ENCODE data around the gene SLFN5. TPM values are rescaled to one million over a fixed set of nuclear protein-coding genes. Genes with fewer than 3 reads are reported as not detected.
"Not testable (repeated sequence)": the region's sequence is repeated elsewhere in the genome, so short reads cannot be mapped to it uniquely, and the experiment has no call there.

The SLFN5 gene
- polyA plus RNA-seq, 1 of the 3 experiments (the other 2 are of a cell fraction), result 1.4 TPM

- POLR2A ChIA-PET, result no interaction called here
- peaks cover 0 to 34% of the 10 kb centered on the region in 2 experiments for H3K36me3 ChIP-seq (replicated peaks in 1 of 2; ENCODE audit: control insufficient read depth in 1 of 2, insufficient read depth in 2 of 2, low read length in 1 of 2)
- 69% methylated on average over 4 of the region's 5 CpGs for WGBS (ENCODE audit: low lambda C conversion rate)
Observed at GRCh38 chr17:35265071-35265470, 22.2 kb downstream of the SLFN5 start.

GRCh38 chr17:35265566-35266141, 22.8 kb downstream of the SLFN5 start:
- H3K9me2 ChIP-seq, result no peaks in the 10 kb centered on the region
- ChIA-PET POLR2A (no interaction called here), CTCF (interaction anchor here (1.1 kb wide), 1 partner anchor 47 kb away, joined by 3 read pairs; no protein-coding TSS in a partner anchor)
- H4K20me1 ChIP-seq (ENCODE audit: insufficient read depth), result no peaks in the 10 kb centered on the region
- H3K79me2 ChIP-seq (ENCODE audit: insufficient read depth), result no peaks in the 10 kb centered on the region
- H3K36me3 ChIP-seq (replicated peaks in 1 of 2; ENCODE audit: control insufficient read depth in 1 of 2, insufficient read depth in 2 of 2, low read length in 1 of 2), result peaks cover 0 to 34% of the 10 kb centered on the region in 2 experiments
- TF ChIP-seq RAD21 (IDR thresholded peaks at IDR 0.05; ENCODE audit: low read length) (no peak), NRF1 (IDR thresholded peaks at IDR 0.05; ENCODE audit: low read depth, low read length) (no peak), NFIC (IDR thresholded peaks at IDR 0.05; ENCODE audit: borderline replicate concordance) (no peak)
- DNase-seq, result no peak
- WGBS (ENCODE audit: low lambda C conversion rate), result 63% methylated on average over 11 of the region's 11 CpGs
- H3K9me3 ChIP-seq, result no peaks in the 10 kb centered on the region
- no peak overlapping the region for H3K9ac ChIP-seq
- no peaks in the 10 kb centered on the region for H3K4me1 ChIP-seq (ENCODE audit: control insufficient read depth in 1 of 2, insufficient read depth in 2 of 2, low read depth in 1 of 2, low read length in 1 of 2)
- no peaks in the 10 kb centered on the region for H3K27me3 ChIP-seq (ENCODE audit: insufficient read depth)
- no peak overlapping the region for H3K27ac ChIP-seq (ENCODE audit: low read depth in 2 of 2, low read length in 1 of 2)
- H2AFZ ChIP-seq (ENCODE audit: low read depth), result no peak overlapping the region
- H3F3A ChIP-seq (replicated peaks; ENCODE audit: insufficient read depth), result no peaks in the 10 kb centered on the region
- H3K4me3 ChIP-seq (ENCODE audit: low read depth in 2 of 2, low read length in 1 of 2), result no peak overlapping the region
- no peak overlapping the region for H3K4me2 ChIP-seq

More at GRCh38 chr17:35265071-35265470, 22.2 kb downstream of the SLFN5 start:
- CTCF ChIA-PET, result no interaction called here
- Histone ChIP-seq H3F3A (replicated peaks; ENCODE audit: insufficient read depth) (no peaks in the 10 kb centered on the region), H3K79me2 (ENCODE audit: insufficient read depth) (no peaks in the 10 kb centered on the region), H4K20me1 (ENCODE audit: insufficient read depth) (0 out of 2 replicates have a peak, but pooled peaks cover 4% of the 10 kb centered on the region), H3K9ac (no peak overlapping the region), H3K9me3 (no peaks in the 10 kb centered on the region), H3K4me1 (ENCODE audit: control insufficient read depth in 1 of 2, insufficient read depth in 2 of 2, low read depth in 1 of 2, low read length in 1 of 2) (no peaks in the 10 kb centered on the region), H3K27me3 (ENCODE audit: insufficient read depth) (no peaks in the 10 kb centered on the region), H3K27ac (ENCODE audit: low read depth in 2 of 2, low read length in 1 of 2) (no peak overlapping the region), H3K4me3 (ENCODE audit: low read depth in 2 of 2, low read length in 1 of 2) (no peak overlapping the region), H2AFZ (ENCODE audit: low read depth) (no peak overlapping the region), H3K4me2 (no peak overlapping the region), H3K9me2 (no peaks in the 10 kb centered on the region)
- no peak for DNase-seq
- TF ChIP-seq ELF1 (IDR thresholded peaks at IDR 0.05) (no peak), NRF1 (IDR thresholded peaks at IDR 0.05; ENCODE audit: low read depth, low read length) (no peak), MEF2A (IDR thresholded peaks at IDR 0.05; ENCODE audit: borderline replicate concordance, low read depth) (no peak), NFIC (IDR thresholded peaks at IDR 0.05; ENCODE audit: borderline replicate concordance) (no peak), PBX3 (IDR thresholded peaks at IDR 0.05) (no peak), RCOR1 (IDR thresholded peaks at IDR 0.05; ENCODE audit: low read length) (no peak), GATA2 (CRISPR knock-in tag; IDR thresholded peaks at IDR 0.05) (no peak), FOXM1 (IDR thresholded peaks at IDR 0.05; ENCODE audit: low read depth) (no peak), TAF1 (IDR thresholded peaks at IDR 0.05; ENCODE audit: borderline replicate concordance, low read depth, low read length) (no peak), EZH2phosphoT487 (IDR thresholded peaks at IDR 0.05; ENCODE audit: borderline replicate concordance, low read depth) (no peak), FOSL2 (IDR thresholded peaks at IDR 0.05; ENCODE audit: borderline replicate concordance, low read depth) (no peak), GABPA (IDR thresholded peaks at IDR 0.05; ENCODE audit: low read depth) (no peak)

- H3K4me1 ChIP-seq (ENCODE audit: control insufficient read depth in 1 of 2, insufficient read depth in 2 of 2, low read depth in 1 of 2, low read length in 1 of 2); H3K9me2 ChIP-seq; H3K79me2 ChIP-seq (ENCODE audit: insufficient read depth); H2AFZ ChIP-seq (ENCODE audit: low read depth); H3K9me3 ChIP-seq; H3K4me3 ChIP-seq (ENCODE audit: low read depth in 2 of 2, low read length in 1 of 2); DNase-seq; H3K4me2 ChIP-seq; H3K27ac ChIP-seq (ENCODE audit: low read depth in 2 of 2, low read length in 1 of 2); H3K36me3 ChIP-seq (replicated peaks in 1 of 2; ENCODE audit: control insufficient read depth in 1 of 2, insufficient read depth in 2 of 2, low read length in 1 of 2); H3K9ac ChIP-seq; POLR2A ChIA-PET; H3F3A ChIP-seq (replicated peaks; ENCODE audit: insufficient read depth); H4K20me1 ChIP-seq (ENCODE audit: insufficient read depth): not testable (repeated sequence)
- peaks cover 14% of the 10 kb centered on the region; the same call in 1 of the 2 replicates for H3K27me3 ChIP-seq (ENCODE audit: insufficient read depth)
- WGBS (ENCODE audit: low lambda C conversion rate), result 17% methylated on average over 12 of the region's 13 CpGs
- CTCF ChIA-PET, result interaction anchor here (1.2 kb wide), 1 partner anchor 32 kb away, joined by 3 read pairs; no protein-coding TSS in a partner anchor
Observed at GRCh38 chr17:35274167-35275066, 31.5 kb downstream of the SLFN5 start.

GRCh38 chr17:35278454-35278853, 35.6 kb downstream of the SLFN5 start:
- CTCF ChIA-PET, result interaction anchor here (1.5 kb wide), 1 partner anchor 35 kb away, joined by 4 read pairs; no protein-coding TSS in a partner anchor
- H3K79me2 ChIP-seq (ENCODE audit: insufficient read depth); POLR2A ChIA-PET; H3K9me3 ChIP-seq; H3K27ac ChIP-seq (ENCODE audit: low read depth in 2 of 2, low read length in 1 of 2); H3K4me3 ChIP-seq (ENCODE audit: low read depth in 2 of 2, low read length in 1 of 2); DNase-seq; H3K9me2 ChIP-seq; H3K9ac ChIP-seq; H3K4me1 ChIP-seq (ENCODE audit: control insufficient read depth in 1 of 2, insufficient read depth in 2 of 2, low read depth in 1 of 2, low read length in 1 of 2); H3K36me3 ChIP-seq (replicated peaks in 1 of 2; ENCODE audit: control insufficient read depth in 1 of 2, insufficient read depth in 2 of 2, low read length in 1 of 2); H4K20me1 ChIP-seq (ENCODE audit: insufficient read depth); H3K4me2 ChIP-seq; H2AFZ ChIP-seq (ENCODE audit: low read depth); H3F3A ChIP-seq (replicated peaks; ENCODE audit: insufficient read depth): not testable (repeated sequence)
- WGBS (ENCODE audit: low lambda C conversion rate), result 15% methylated on average over 6 of the region's 6 CpGs
- peaks cover 14% of the 10 kb centered on the region; the same call in 1 of the 2 replicates for H3K27me3 ChIP-seq (ENCODE audit: insufficient read depth)

Measured in SK-N-SH (cell line).